Tibial nerve (tissue), 4 donors: ENCODE data around the gene HUNK. TPM values are rescaled to one million over a fixed set of nuclear protein-coding genes. Genes with fewer than 3 reads are reported as not detected.

Experiments
- DNase-seq, 2 donors: peaks; one replicate each; pipeline ENCODE4 v3.0.0-alpha.2; 2019; ENCODE audit warnings: low spot score in 2 of 2
- H3K27ac ChIP-seq, 4 donors: fragments of 200-600 bp; sonication (generic) in 3 of 4; one replicate each; pipeline ENCODE4 v1.5.1; 2017 to 2019; ENCODE audit warnings: mild to moderate bottlenecking in 1 of 4
- H3K27me3 ChIP-seq, 2 donors: fragments of 200-600 bp; sonication (generic) in 1 of 2; one replicate each; pipeline versions ENCODE4 v1.5.1 to v1.6.0; 2017 to 2019
- H3K36me3 ChIP-seq, 3 donors: fragments of 200-600 bp; sonication (generic); one replicate each; pipeline ENCODE4 v1.5.1; 2018 to 2019
- H3K4me1 ChIP-seq, 4 donors: fragments of 200-600 bp; sonication (generic) in 3 of 4; one replicate each; pipeline ENCODE4 v1.5.1; 2017 to 2019
- H3K4me3 ChIP-seq, 4 donors: fragments of 200-600 bp; sonication (generic) in 3 of 4; one replicate each; pipeline ENCODE4 v1.5.1; 2017 to 2019; ENCODE audit warnings: mild to moderate bottlenecking in 1 of 4, moderate library complexity in 1 of 4
- H3K9me3 ChIP-seq, 4 donors: fragments of 200-600 bp; sonication (generic) in 3 of 4; one replicate each; pipeline ENCODE4 v1.5.1; 2017 to 2019
- EP300 ChIP-seq, 2 donors: sonication (generic); formaldehyde crosslinking; IDR thresholded peaks; one replicate each; pipeline ENCODE4 v1.6.1; 2017; ENCODE audit warnings: antibody characterized with exemption in 2 of 2, mild to moderate bottlenecking in 1 of 2
- POLR2A ChIP-seq, 2 donors: fragments of 450-650 bp; IDR thresholded peaks; one replicate each; pipeline ENCODE4 v1.6.1; 2017; ENCODE audit warnings: antibody characterized with exemption in 2 of 2, mild to moderate bottlenecking in 2 of 2, moderate library complexity in 2 of 2
- WGBS, 2 donors: methylation state at CpG; one replicate each; pipeline ENCODE4 v1.1.5; 2018; 5-methylcytosine and 5-hydroxymethylcytosine counted together
- total RNA-seq, 4 donors: library from RNA; depleted of rRNA; stranded (reverse); fragments of >200 nt; gene quantifications; one replicate each; pipeline ENCODE4 v1.1.0, GENCODE V29; 2016
- TF ChIP-seq, protein P1 (sequence below), 5 experiments: fragments of 200-600 bp in 3 of 5; fragments of 450-650 bp in 2 of 5; sonication (generic) in 3 of 5; IDR thresholded peaks; one replicate each; pipeline ENCODE4 v1.5.1; 2016 to 2019; ENCODE audit warnings: antibody characterized with exemption in 5 of 5, mild to moderate bottlenecking in 3 of 5, moderate library complexity in 2 of 5

Gene HUNK
- total RNA-seq, 4 donors from 2014 or later = 0.20 to 0.30 (median 0.21) TPM; not detected in 1

DNA sequence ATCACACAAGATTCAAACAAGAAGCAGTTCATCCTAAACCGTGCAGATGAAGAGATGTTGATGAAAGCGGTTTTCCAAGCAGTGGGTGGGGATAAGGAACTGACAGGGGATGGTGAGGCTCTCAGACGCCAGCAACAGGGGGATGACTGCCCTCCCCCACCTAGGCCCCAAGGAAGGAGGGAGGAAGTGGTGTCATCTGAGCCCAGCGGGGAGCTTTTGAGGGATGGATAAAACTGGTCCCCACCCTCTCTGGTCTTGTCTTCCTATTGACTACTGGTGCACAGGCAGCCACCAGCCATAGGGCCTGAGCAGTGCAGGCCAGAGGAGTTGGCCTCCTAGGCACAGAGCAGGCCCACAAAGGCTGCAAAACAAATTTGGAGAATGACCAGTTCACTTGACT, 175.5 kb downstream of the HUNK start:
- H3K27ac ChIP-seq = no peak overlapping the region
- no peak for TF ChIP-seq EP300 (IDR thresholded peaks at IDR 0.05)
- no peak for TF ChIP-seq POLR2A (IDR thresholded peaks at IDR 0.05)
- TF ChIP-seq, protein P1, sequence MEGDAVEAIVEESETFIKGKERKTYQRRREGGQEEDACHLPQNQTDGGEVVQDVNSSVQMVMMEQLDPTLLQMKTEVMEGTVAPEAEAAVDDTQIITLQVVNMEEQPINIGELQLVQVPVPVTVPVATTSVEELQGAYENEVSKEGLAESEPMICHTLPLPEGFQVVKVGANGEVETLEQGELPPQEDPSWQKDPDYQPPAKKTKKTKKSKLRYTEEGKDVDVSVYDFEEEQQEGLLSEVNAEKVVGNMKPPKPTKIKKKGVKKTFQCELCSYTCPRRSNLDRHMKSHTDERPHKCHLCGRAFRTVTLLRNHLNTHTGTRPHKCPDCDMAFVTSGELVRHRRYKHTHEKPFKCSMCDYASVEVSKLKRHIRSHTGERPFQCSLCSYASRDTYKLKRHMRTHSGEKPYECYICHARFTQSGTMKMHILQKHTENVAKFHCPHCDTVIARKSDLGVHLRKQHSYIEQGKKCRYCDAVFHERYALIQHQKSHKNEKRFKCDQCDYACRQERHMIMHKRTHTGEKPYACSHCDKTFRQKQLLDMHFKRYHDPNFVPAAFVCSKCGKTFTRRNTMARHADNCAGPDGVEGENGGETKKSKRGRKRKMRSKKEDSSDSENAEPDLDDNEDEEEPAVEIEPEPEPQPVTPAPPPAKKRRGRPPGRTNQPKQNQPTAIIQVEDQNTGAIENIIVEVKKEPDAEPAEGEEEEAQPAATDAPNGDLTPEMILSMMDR (IDR thresholded peaks at IDR 0.05) = no peak
- no peaks in the 10 kb centered on the region for H3K36me3 ChIP-seq
- 48 to 56% methylated on average over 4 of the region's 4 CpGs for WGBS, 2 donors
- no peaks in the 10 kb centered on the region for H3K4me1 ChIP-seq
- H3K9me3 ChIP-seq = peaks cover 0 to 21% (median 5%) of the 10 kb centered on the region in 4 donors
- no peak overlapping the region for H3K4me3 ChIP-seq
- no peak for DNase-seq
- H3K27me3 ChIP-seq = no peaks in the 10 kb centered on the region

Other genes with a start within 250 kb of the HUNK start
- 100 to 1,000 TPM; 129 to 222 (median 185) TPM for gene SOD1, start 213.3 kb upstream of the HUNK start, total RNA-seq
- 10 to 100 TPM; 13.2 to 23.2 (median 17.6) TPM for gene SCAF4, start 140.9 kb upstream of the HUNK start, total RNA-seq